Uterus (tissue), 2 donors: ENCODE data around the gene NIBAN1.

ENCODE experiments used
- CTCF ChIP-seq, 4 experiments: fragments of 200-600 bp in 2 of 4; fragments of 450-650 bp in 2 of 4; sonication (generic) in 2 of 4; IDR thresholded peaks; one replicate each; pipeline ENCODE4 v1.5.1; 2016 to 2019; ENCODE audit warnings: antibody characterized with exemption in 4 of 4, mild to moderate bottlenecking in 2 of 4, moderate library complexity in 1 of 4
- POLR2A ChIP-seq, 2 donors: fragments of 450-650 bp; IDR thresholded peaks; one replicate each; pipeline ENCODE4 v1.6.1; 2016; ENCODE audit warnings: antibody characterized with exemption in 2 of 2, mild to moderate bottlenecking in 1 of 2, moderate library complexity in 1 of 2

- TF ChIP-seq POLR2A (IDR thresholded peaks at IDR 0.05): no peak
- TF ChIP-seq CTCF (IDR thresholded peaks at IDR 0.05): no peak
Observed at GRCh38 chr1:184972315-184973055, 1.8 kb downstream of the NIBAN1 start.
